ENCODE results near the gene FMR1NB.

The FMR1NB gene, protein sequence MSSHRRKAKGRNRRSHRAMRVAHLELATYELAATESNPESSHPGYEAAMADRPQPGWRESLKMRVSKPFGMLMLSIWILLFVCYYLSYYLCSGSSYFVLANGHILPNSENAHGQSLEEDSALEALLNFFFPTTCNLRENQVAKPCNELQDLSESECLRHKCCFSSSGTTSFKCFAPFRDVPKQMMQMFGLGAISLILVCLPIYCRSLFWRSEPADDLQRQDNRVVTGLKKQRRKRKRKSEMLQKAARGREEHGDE

GRCh38 chrX:147981038-147981752 is at the start of gene FMR1NB:
TSS of gene FMR1NB (plus strand) at chrX:147981337. CDS start at chrX:147981403, 66 bp downstream.
- no peak for DNase-seq

- no peak for DNase-seq
These were observed 47.3 kb upstream of the FMR1NB start for GRCh38 chrX:147933815-147934214.

GRCh38 chrX:147935156-147935758 is 45.9 kb upstream of the FMR1NB start:
- DNase-seq = no peak

- no peak for DNase-seq
These were observed 35.9 kb upstream of the FMR1NB start for GRCh38 chrX:147945286-147945685.

DNA sequence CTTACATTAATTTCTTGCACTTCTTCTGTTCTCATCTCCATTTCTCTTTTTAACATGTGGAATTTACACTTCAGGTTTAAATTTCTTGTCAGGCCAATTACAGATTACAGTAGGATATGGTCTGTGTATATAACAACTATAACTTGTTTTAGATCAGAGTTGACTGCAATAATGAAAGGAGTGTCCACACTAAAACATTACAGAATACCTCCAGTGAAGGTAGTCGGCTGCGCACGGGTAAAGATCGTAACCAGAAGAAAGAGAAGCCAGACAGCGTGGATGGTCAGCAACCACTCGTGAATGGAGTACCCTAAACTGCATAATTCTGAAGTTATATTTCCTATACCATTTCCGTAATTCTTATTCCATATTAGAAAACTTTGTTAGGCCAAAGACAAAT is 32.6 kb upstream of the FMR1NB start:
- no peak for DNase-seq

DNA sequence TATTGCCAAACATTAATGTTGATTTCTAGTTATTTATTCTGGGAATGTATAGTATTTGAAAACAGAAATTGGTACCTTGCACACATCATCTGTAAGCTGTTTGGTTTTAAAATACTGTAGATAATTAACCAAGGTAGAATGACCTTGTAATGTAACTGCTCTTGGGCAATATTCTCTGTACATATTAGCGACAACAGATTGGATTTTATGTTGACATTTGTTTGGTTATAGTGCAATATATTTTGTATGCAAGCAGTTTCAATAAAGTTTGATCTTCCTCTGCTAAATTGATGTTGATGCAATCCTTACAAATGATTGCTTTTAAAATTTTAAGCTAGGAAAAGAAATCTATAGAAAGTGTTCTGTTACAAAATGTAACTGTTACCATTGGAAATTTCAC is 30.8 kb upstream of the FMR1NB start:
- DNase-seq = no peak

DNA sequence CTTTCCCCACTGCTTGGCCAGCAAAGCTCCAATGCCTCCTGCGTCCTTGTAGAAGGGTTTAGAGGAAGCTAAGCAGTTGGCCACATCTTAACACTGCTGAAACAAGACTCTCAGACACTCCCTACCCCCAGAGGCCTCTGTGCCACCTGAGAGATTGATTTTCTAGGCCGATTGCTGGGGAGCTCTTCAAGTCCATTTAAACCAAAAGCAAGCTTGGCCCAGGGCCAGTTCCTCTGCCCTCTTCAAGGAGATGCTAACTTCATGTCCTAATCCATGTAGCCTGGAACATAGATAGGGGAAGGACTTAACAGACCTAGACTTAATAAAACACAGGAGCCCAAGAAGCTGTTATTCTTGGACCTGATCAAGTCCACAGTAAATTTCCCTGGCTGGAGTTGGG is 27.2 kb upstream of the FMR1NB start:
- DNase-seq = no peak

GRCh38 chrX:147957291-147957690 is 23.8 kb upstream of the FMR1NB start:
- no peak for DNase-seq

- DNase-seq = no peak
These were observed 22.8 kb upstream of the FMR1NB start for GRCh38 chrX:147958291-147958690.

- DNase-seq = no peak
These were observed 20.4 kb upstream of the FMR1NB start for GRCh38 chrX:147960722-147961121.

DNA sequence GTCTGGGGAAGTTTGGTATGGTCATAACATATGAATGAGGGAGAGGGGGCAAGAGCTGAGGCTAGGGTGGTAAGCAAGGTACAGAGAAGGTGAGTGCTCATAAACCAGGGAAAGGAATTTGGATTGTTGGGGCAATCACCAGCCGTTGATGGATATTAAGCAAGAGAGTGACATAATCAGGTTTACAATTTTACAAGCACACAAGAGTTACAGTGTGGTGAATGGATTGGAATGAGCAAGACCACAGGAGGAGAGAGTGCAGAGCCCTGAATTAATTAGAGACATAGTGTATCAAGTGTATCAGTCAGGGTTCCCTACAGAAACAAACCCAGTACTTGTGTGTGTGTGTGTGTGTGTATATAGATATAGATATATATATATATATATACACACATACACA is 18.7 kb upstream of the FMR1NB start:
- no peak for DNase-seq

DNA sequence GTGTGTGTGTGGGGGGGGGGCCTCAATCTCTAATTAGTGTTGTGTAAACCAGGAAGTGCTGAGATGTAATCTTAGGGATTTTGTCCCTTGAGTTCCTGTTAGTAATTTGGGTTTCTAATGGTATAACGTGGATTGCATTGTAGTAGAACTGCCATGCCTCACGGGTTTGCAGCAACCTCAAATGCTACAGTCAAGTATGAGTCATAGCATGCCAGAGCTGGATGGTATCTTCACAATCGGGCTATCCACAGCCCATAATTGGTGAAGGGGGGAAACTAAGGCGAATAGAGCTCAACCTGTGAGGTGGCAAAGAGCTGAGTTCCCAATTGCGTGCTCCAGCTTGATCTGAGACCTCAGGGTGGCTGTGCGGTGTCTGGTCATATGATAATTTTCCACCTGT is 2.2 kb upstream of the FMR1NB start:
- no peak for DNase-seq

DNA sequence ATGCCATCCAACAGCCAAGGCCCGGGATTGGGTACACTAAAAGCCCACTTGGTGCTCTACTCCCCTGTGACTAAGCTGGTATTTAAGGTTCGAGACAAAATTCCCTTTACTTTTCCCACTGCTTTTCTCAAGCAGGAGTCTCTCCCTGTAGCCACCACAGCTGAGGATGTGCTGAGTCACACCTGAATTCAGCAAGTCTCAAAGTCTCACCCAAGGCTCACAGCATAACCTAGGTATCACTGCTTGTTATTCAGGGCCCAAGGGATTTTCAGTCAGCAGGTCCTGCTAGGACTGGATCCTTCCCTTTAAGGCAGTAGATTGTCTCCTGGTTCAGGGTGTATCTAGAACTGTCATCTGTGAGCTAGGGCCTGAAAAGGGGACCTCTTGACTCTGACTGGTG is 39.2 kb downstream of the FMR1NB start:
- no peak for DNase-seq

- no peak for DNase-seq
These were observed 43.5 kb downstream of the FMR1NB start for GRCh38 chrX:148024425-148025148.

DNA sequence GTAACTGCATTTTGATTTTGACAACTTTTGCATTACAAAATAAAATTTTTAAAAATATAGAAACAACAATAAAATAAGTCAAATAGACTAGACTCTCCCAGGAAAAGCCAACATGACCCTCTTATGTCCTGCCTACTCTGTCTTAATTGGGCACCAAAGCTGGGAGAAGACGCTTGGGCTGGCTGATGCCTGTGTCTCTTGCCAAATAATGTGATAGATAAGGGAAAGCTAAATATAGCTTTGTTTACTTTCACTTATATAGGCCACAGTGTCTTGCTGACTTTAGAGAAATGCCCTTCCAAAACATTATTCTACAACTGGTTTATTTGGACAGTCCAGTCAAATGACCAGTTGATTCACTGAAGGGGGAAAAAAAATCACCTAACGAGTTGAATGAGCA is 54.2 kb downstream of the FMR1NB start:
- no peak for DNase-seq

DNA sequence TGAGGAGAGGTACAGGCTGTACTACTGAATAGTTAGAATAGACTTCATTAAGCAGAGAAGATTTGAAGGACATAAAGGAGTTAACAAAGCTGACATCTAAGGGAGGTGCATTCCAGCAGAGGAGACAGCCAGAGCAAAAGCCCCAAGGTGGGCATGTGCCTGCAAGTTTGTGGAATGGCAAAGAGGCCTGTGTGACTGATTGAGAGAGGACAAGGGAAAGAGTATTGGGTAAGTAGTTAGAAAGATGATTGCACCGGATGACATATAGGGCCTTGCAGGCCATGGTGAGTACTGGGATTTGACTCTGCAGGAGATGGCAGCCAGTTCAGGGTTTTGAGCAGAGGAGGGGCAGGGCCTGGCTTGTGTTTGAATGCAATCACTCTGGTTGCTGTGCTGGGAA is 55.9 kb downstream of the FMR1NB start:
- no peak for DNase-seq

DNA sequence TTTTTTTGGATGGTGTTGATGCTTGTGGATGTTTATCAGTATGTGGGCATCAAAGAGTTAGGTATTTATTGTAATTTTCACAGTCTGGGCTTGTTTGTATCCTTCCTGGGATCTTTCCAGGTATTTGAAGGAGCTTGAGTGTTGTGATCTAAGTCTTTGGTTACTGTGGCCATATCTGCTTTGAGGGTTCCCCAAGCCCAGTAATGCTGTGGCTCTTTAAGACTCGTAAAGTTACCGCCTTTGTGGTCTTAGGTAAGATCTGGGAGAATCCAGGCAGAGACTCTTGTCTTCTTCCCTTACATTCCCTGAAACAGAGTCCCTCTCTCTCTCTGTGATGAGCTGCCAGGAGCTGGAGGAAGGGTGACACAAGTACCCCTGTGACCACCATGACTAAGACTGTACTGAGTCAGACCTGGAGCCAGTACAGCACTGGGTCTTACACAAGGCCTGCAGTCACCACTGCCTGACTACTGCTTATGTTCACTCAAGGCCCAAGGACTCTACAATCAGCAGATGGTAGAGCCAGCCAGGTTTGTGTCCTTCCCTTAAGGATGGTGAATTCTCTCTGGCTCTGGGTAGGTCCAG is 62.2 kb downstream of the FMR1NB start:
- no peak for DNase-seq

- DNase-seq = no peak
These were observed 66.1 kb downstream of the FMR1NB start for GRCh38 chrX:148047200-148047599.

DNA sequence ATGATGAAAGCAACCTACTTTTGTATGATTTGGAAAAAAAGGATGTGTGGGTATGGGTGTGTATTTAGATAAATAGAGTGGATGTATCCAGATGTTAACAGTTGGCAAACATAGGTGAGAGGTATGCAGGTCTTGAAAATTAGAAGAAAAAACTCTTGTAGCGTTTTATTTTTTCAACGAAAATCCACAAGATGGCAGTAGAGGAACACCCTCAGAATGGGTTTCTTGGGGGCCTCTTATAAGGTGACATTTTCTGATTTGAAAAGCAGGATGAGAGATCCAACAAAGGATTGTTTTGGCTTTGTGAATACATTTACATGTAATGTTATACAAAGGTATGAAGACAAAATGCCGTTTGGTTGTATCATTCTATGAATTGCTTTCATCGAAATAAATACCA is 68.3 kb downstream of the FMR1NB start:
- no peak for DNase-seq

- DNase-seq = no peak
These were observed 70.8 kb downstream of the FMR1NB start for GRCh38 chrX:148051973-148052372.

DNA sequence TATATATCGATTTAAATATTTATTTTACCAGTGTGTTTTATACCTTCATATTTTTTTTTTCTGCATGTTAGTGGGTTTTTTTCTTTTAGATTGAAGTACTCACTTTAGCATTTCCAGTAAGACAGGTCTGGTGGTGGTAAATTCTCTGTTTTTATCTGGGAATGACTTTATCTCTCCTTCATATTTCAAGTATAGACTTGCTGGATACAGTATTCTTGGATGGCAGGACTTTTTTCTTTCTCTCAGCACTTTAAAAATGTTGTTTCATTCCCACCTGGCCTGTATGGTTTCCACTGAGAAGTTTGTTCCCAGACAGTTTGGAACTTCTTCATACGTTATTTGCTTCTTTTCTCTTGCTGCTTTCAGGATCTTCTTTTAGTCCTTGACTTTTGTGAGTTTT is 86.1 kb downstream of the FMR1NB start:
- DNase-seq = no peak

GRCh38 chrX:148069759-148070503 is 88.8 kb downstream of the FMR1NB start:
- DNase-seq = no peak

DNA sequence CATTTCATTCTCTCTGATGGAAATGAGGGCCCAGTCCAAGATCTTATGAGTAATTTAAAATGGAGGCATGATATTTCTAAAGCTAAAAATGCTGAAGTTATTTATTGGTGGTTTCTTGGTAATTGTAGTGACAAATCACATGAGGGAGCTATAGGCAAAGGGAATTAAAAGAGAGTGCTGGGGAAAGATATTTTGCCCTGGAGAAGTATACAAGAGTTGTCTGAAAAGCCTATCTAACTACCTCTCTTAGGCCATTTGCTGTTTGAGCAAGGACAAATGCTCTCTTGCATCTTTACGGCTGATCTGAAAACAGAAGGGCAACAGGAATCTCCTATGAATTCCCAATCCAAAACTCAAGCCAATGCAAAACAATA is 89.4 kb downstream of the FMR1NB start:
- no peak for DNase-seq

All from GF-D8 (cell line).